HG03457 (cell line): ENCODE data around the gene AMBRA1.

Experiments used
- ATAC-seq: cut with Tn5 transposase; IDR thresholded peaks from one replicate; pipeline ENCODE4 v1.9.1; 2021; ENCODE audit warnings: moderate number of reproducible peaks; ENCODE audit not compliant: unreplicated experiment

Gene AMBRA1

GRCh38 chr11:46574656-46575055 is 19.2 kb downstream of the AMBRA1 start:
- no peak for ATAC-seq

- no peak for ATAC-seq
Observed at GRCh38 chr11:46570790-46571398, 22.9 kb downstream of the AMBRA1 start.

GRCh38 chr11:46565232-46565840 is 28.5 kb downstream of the AMBRA1 start:
- no peak for ATAC-seq

GRCh38 chr11:46564459-46564858 is 29.4 kb downstream of the AMBRA1 start:
- no peak for ATAC-seq

- no peak for ATAC-seq
Observed at GRCh38 chr11:46562527-46562926, 31.3 kb downstream of the AMBRA1 start.

- ATAC-seq = no peak
Observed at GRCh38 chr11:46560300-46560991, 33.4 kb downstream of the AMBRA1 start.

- no peak for ATAC-seq
Observed at GRCh38 chr11:46559815-46560214, 34.0 kb downstream of the AMBRA1 start.

GRCh38 chr11:46557684-46558151 is 36.1 kb downstream of the AMBRA1 start:
- no peak for ATAC-seq

GRCh38 chr11:46555267-46556054 is 38.4 kb downstream of the AMBRA1 start:
- no peak for ATAC-seq

GRCh38 chr11:46554213-46555147 is 39.3 kb downstream of the AMBRA1 start:
- ATAC-seq = no peak

- no peak for ATAC-seq
Observed at GRCh38 chr11:46553814-46554212, 40.0 kb downstream of the AMBRA1 start.

GRCh38 chr11:46551261-46551660 is 42.6 kb downstream of the AMBRA1 start:
- no peak for ATAC-seq

GRCh38 chr11:46547579-46547978 is 46.2 kb downstream of the AMBRA1 start:
- ATAC-seq = no peak

GRCh38 chr11:46543564-46543963 is 50.3 kb downstream of the AMBRA1 start:
- ATAC-seq = no peak

GRCh38 chr11:46541593-46542371 is 52.0 kb downstream of the AMBRA1 start:
- no peak for ATAC-seq

GRCh38 chr11:46540807-46541206 is 53.0 kb downstream of the AMBRA1 start:
- no peak for ATAC-seq

GRCh38 chr11:46537537-46538295 is 56.1 kb downstream of the AMBRA1 start:
- no peak for ATAC-seq

- ATAC-seq = no peak
Observed at GRCh38 chr11:46537121-46537520, 56.7 kb downstream of the AMBRA1 start.

- no peak for ATAC-seq
Observed at GRCh38 chr11:46535688-46536087, 58.1 kb downstream of the AMBRA1 start.
